Measurements from ENCODE around the gene KRTAP10-5.
"Not testable (repeated sequence)": the region's sequence is repeated elsewhere in the genome, so short reads cannot be mapped to it uniquely, and the experiment has no call there.

DNA sequence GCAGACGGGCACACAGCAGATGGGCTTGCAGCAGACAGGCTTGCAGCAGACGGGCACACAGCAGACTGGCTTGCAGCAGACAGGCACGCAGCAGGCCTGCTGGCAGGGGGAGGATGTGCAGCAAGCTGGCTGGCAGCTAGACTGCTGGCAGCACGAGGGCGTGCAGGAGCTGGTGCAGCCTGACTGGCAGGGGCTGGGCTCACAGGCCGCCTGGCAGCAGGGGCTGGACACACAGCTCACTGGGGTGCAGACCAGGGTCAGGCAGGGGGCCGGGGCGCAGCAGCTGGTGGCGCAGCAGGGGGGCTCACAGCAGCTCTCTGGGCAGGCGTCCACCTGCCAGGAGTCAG lies 22.1 kb downstream of the KRTAP10-5 start:
- TF ChIP-seq, protein P1, sequence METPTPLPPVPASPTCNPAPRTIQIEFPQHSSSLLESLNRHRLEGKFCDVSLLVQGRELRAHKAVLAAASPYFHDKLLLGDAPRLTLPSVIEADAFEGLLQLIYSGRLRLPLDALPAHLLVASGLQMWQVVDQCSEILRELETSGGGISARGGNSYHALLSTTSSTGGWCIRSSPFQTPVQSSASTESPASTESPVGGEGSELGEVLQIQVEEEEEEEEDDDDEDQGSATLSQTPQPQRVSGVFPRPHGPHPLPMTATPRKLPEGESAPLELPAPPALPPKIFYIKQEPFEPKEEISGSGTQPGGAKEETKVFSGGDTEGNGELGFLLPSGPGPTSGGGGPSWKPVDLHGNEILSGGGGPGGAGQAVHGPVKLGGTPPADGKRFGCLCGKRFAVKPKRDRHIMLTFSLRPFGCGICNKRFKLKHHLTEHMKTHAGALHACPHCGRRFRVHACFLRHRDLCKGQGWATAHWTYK (CRISPR knock-in tag; IDR thresholded peaks at IDR 0.05), result not testable (repeated sequence)
- not testable (repeated sequence) for TF ChIP-seq FOXM1 (IDR thresholded peaks at IDR 0.05; ENCODE audit: low read depth); FOXM1 (CRISPR knock-in tag; IDR thresholded peaks at IDR 0.05; ENCODE audit: low read depth); ZNF121 (CRISPR knock-in tag; conservative IDR thresholded peaks at IDR 0.05); PML (IDR thresholded peaks at IDR 0.05; ENCODE audit: low read length); ZNF280B (CRISPR knock-in tag; IDR thresholded peaks at IDR 0.05)
